ENCODE measurements around the gene LRRK2. TPM values are rescaled to one million over a fixed set of nuclear protein-coding genes. Genes with fewer than 3 reads are reported as not detected.
"Not testable (repeated sequence)": the region's sequence is repeated elsewhere in the genome, so short reads cannot be mapped to it uniquely, and the experiment has no call there.

LRRK2 gene
- total RNA-seq, 3 donors from 2014 or later, result 0.16 to 0.21 (median 0.20) TPM

GRCh38 chr12:40225984-40226602, 1.3 kb downstream of the LRRK2 start:
- DNase-seq, result no peak
- H3K36me3 Mint-ChIP-seq (ENCODE audit: insufficient read depth), result no peaks in the 10 kb centered on the region
- H3K4me3 Mint-ChIP-seq, result peak overlapping the region; percentile 40
- no peaks in the 10 kb centered on the region for H3K9me3 Mint-ChIP-seq
- peaks cover 32% of the 10 kb centered on the region for H3K27me3 Mint-ChIP-seq (ENCODE audit: low read depth)
- ATAC-seq, result no peak
- H3K4me1 Mint-ChIP-seq (ENCODE audit: low read depth), result peaks cover 15% of the 10 kb centered on the region

- Mint-ChIP-seq H3K4me3 (peak overlapping the region; percentile 7), H3K4me1 (ENCODE audit: low read depth) (peaks cover 15% of the 10 kb centered on the region), H3K36me3 (ENCODE audit: insufficient read depth) (no peaks in the 10 kb centered on the region), H3K9me3 (no peaks in the 10 kb centered on the region), H3K27me3 (ENCODE audit: low read depth) (peaks cover 32% of the 10 kb centered on the region)
- DNase-seq, result no peak
- ATAC-seq, result no peak
Observed at GRCh38 chr12:40226705-40227104, 1.9 kb downstream of the LRRK2 start.

GRCh38 chr12:40227447-40227846, 2.6 kb downstream of the LRRK2 start:
- ATAC-seq (no peak), DNase-seq (no peak)
- Mint-ChIP-seq H3K4me3 (no peak overlapping the region), H3K36me3 (ENCODE audit: insufficient read depth) (no peaks in the 10 kb centered on the region), H3K27me3 (ENCODE audit: low read depth) (peaks cover 32% of the 10 kb centered on the region), H3K4me1 (ENCODE audit: low read depth) (peaks cover 15% of the 10 kb centered on the region), H3K9me3 (no peaks in the 10 kb centered on the region)

- DNase-seq (no peak), ATAC-seq (no peak)
- peaks cover 27% of the 10 kb centered on the region for H3K27me3 Mint-ChIP-seq (ENCODE audit: low read depth)
- H3K4me1 Mint-ChIP-seq (ENCODE audit: low read depth), result peaks cover 15% of the 10 kb centered on the region
- no peak overlapping the region for H3K4me3 Mint-ChIP-seq
- no peaks in the 10 kb centered on the region for H3K36me3 Mint-ChIP-seq (ENCODE audit: insufficient read depth)
- no peaks in the 10 kb centered on the region for H3K9me3 Mint-ChIP-seq
Observed at GRCh38 chr12:40228727-40229126, 3.9 kb downstream of the LRRK2 start.

- H3K27me3 Mint-ChIP-seq (ENCODE audit: low read depth), result peaks cover 21% of the 10 kb centered on the region
- ATAC-seq (no peak), DNase-seq (no peak)
- no peak overlapping the region for H3K4me3 Mint-ChIP-seq
- H3K9me3 Mint-ChIP-seq, result no peaks in the 10 kb centered on the region
- H3K4me1 Mint-ChIP-seq (ENCODE audit: low read depth), result peaks cover 10% of the 10 kb centered on the region
- no peaks in the 10 kb centered on the region for H3K36me3 Mint-ChIP-seq (ENCODE audit: insufficient read depth)
Observed at GRCh38 chr12:40229690-40230651, 5.2 kb downstream of the LRRK2 start.

- ATAC-seq (no peak), DNase-seq (no peak)
- no peak overlapping the region for H3K4me3 Mint-ChIP-seq
- H3K9me3 Mint-ChIP-seq, result no peaks in the 10 kb centered on the region
- no peaks in the 10 kb centered on the region for H3K36me3 Mint-ChIP-seq (ENCODE audit: insufficient read depth)
- no peaks in the 10 kb centered on the region for H3K4me1 Mint-ChIP-seq (ENCODE audit: low read depth)
- peaks cover 7% of the 10 kb centered on the region for H3K27me3 Mint-ChIP-seq (ENCODE audit: low read depth)
Observed at GRCh38 chr12:40232602-40233001, 7.8 kb downstream of the LRRK2 start.

GRCh38 chr12:40233741-40234367, 9.1 kb downstream of the LRRK2 start:
- no peak for ATAC-seq
- Mint-ChIP-seq H3K27me3 (ENCODE audit: low read depth) (peaks cover under 1% of the 10 kb centered on the region), H3K9me3 (no peaks in the 10 kb centered on the region), H3K4me1 (ENCODE audit: low read depth) (no peaks in the 10 kb centered on the region), H3K4me3 (no peak overlapping the region), H3K36me3 (ENCODE audit: insufficient read depth) (no peaks in the 10 kb centered on the region)
- DNase-seq, result no peak

- H3K4me3 Mint-ChIP-seq, result no peak overlapping the region
- H3K4me1 Mint-ChIP-seq (ENCODE audit: low read depth), result no peaks in the 10 kb centered on the region
- ATAC-seq (no peak), DNase-seq (no peak)
- H3K36me3 Mint-ChIP-seq (ENCODE audit: insufficient read depth), result no peaks in the 10 kb centered on the region
- H3K27me3 Mint-ChIP-seq (ENCODE audit: low read depth), result no peaks in the 10 kb centered on the region
- no peaks in the 10 kb centered on the region for H3K9me3 Mint-ChIP-seq
Observed at GRCh38 chr12:40236357-40236850, 11.6 kb downstream of the LRRK2 start.

GRCh38 chr12:40238266-40238902, 13.6 kb downstream of the LRRK2 start:
- H3K36me3 Mint-ChIP-seq (ENCODE audit: insufficient read depth), result no peaks in the 10 kb centered on the region
- no peaks in the 10 kb centered on the region for H3K4me1 Mint-ChIP-seq (ENCODE audit: low read depth)
- H3K4me3 Mint-ChIP-seq, result no peak overlapping the region
- DNase-seq, result no peak
- no peak for ATAC-seq
- H3K27me3 Mint-ChIP-seq (ENCODE audit: low read depth), result no peaks in the 10 kb centered on the region
- no peaks in the 10 kb centered on the region for H3K9me3 Mint-ChIP-seq

GRCh38 chr12:40238979-40239378, 14.2 kb downstream of the LRRK2 start:
- no peaks in the 10 kb centered on the region for H3K4me1 Mint-ChIP-seq (ENCODE audit: low read depth)
- DNase-seq (no peak), ATAC-seq (no peak)
- H3K27me3 Mint-ChIP-seq (ENCODE audit: low read depth), result no peaks in the 10 kb centered on the region
- no peak overlapping the region for H3K4me3 Mint-ChIP-seq
- H3K36me3 Mint-ChIP-seq (ENCODE audit: insufficient read depth), result no peaks in the 10 kb centered on the region
- no peaks in the 10 kb centered on the region for H3K9me3 Mint-ChIP-seq

GRCh38 chr12:40240779-40241178, 16.0 kb downstream of the LRRK2 start:
- Mint-ChIP-seq H3K36me3 (ENCODE audit: insufficient read depth) (no peaks in the 10 kb centered on the region), H3K9me3 (no peaks in the 10 kb centered on the region), H3K4me1 (ENCODE audit: low read depth) (no peaks in the 10 kb centered on the region), H3K27me3 (ENCODE audit: low read depth) (no peaks in the 10 kb centered on the region), H3K4me3 (no peak overlapping the region)
- ATAC-seq (no peak), DNase-seq (no peak)

- ATAC-seq (no peak), DNase-seq (no peak)
- Mint-ChIP-seq H3K4me3 (no peak overlapping the region), H3K4me1 (ENCODE audit: low read depth) (no peaks in the 10 kb centered on the region), H3K9me3 (no peaks in the 10 kb centered on the region), H3K27me3 (ENCODE audit: low read depth) (no peaks in the 10 kb centered on the region), H3K36me3 (ENCODE audit: insufficient read depth) (no peaks in the 10 kb centered on the region)
Observed at GRCh38 chr12:40241741-40242140, 16.9 kb downstream of the LRRK2 start.

- ATAC-seq; H3K36me3 Mint-ChIP-seq (ENCODE audit: insufficient read depth); H3K9me3 Mint-ChIP-seq; H3K27me3 Mint-ChIP-seq (ENCODE audit: low read depth); H3K4me3 Mint-ChIP-seq; H3K4me1 Mint-ChIP-seq (ENCODE audit: low read depth); DNase-seq: not testable (repeated sequence)
Observed at GRCh38 chr12:40244526-40245156, 19.8 kb downstream of the LRRK2 start.

GRCh38 chr12:40248034-40248433, 23.2 kb downstream of the LRRK2 start:
- DNase-seq, result no peak
- no peak overlapping the region for H3K4me3 Mint-ChIP-seq
- no peak for ATAC-seq
- H3K9me3 Mint-ChIP-seq, result peaks cover 3% of the 10 kb centered on the region
- peaks cover 2% of the 10 kb centered on the region for H3K27me3 Mint-ChIP-seq (ENCODE audit: low read depth)
- no peaks in the 10 kb centered on the region for H3K36me3 Mint-ChIP-seq (ENCODE audit: insufficient read depth)
- H3K4me1 Mint-ChIP-seq (ENCODE audit: low read depth), result no peaks in the 10 kb centered on the region

Measured in activated T-cell treated with anti-CD3 and anti-CD28 coated beads, Interleukin-2, amount 50 U/mL, for 4 hours (primary cell).